Keratinocyte (primary cell): ENCODE measurements around the gene RAB7B. TPM values are rescaled to one million over a fixed set of nuclear protein-coding genes. Genes with fewer than 3 reads are reported as not detected.

ENCODE experiments used
- DNase-seq: peaks from one replicate; pipeline ENCODE4 v3.0.0-alpha.2; 2011; ENCODE audit warnings: low read depth, missing footprints, low spot score
- FAIRE-seq: peaks from 2 replicates; lab custom pipeline; 2011; peaks lifted over from hg19 to GRCh38; lab: Jason Lieb, UNC
- H2AFZ ChIP-seq: 2 replicates; pipeline ENCODE4 v1.6.0; 2012; ENCODE audit warnings: low read length, control low read depth, inconsistent platforms; ENCODE audit not compliant: control insufficient read depth
- H3K27ac ChIP-seq: 2 replicates; pipeline ENCODE4 v1.5.1; 2011; ENCODE audit warnings: low read length; ENCODE audit not compliant: control insufficient read depth, insufficient read depth
- H3K27me3 ChIP-seq: 3 replicates; pipeline ENCODE4 v1.6.0; 2011; ENCODE audit warnings: low read length; ENCODE audit not compliant: control insufficient read depth, insufficient read depth; ENCODE audit errors: extremely low read depth
- H3K36me3 ChIP-seq, 2 experiments: 2 replicates in 1 of 2; 3 replicates in 1 of 2; pipeline ENCODE4 v1.5.1; 2011; ENCODE audit warnings: low read length in 2 of 2, mild to moderate bottlenecking in 1 of 2; ENCODE audit not compliant: control insufficient read depth in 2 of 2, insufficient read depth in 2 of 2; ENCODE audit errors: extremely low read depth in 1 of 2
- H3K4me1 ChIP-seq: 3 replicates; pipeline ENCODE4 v1.5.1; 2011; ENCODE audit warnings: low read length; ENCODE audit not compliant: control insufficient read depth, insufficient read depth; ENCODE audit errors: extremely low read depth
- H3K4me2 ChIP-seq: 3 replicates; pipeline ENCODE4 v1.6.0; 2011; ENCODE audit warnings: low read depth, low read length; ENCODE audit not compliant: control insufficient read depth, insufficient read depth; ENCODE audit errors: extremely low read depth
- H3K4me3 ChIP-seq, 3 experiments: fragments of 200-600 bp in 1 of 3; sonication (generic) in 1 of 3; 2 replicates in 2 of 3; 3 replicates in 1 of 3; pipeline ENCODE4 v1.5.1; 2011 to 2016; ENCODE audit warnings: low read length in 3 of 3, mild to moderate bottlenecking in 3 of 3, control low read depth in 2 of 3, inconsistent platforms in 1 of 3, low read depth in 1 of 3, mixed read lengths in 1 of 3, mixed run types in 1 of 3, moderate library complexity in 1 of 3; ENCODE audit not compliant: control insufficient read depth in 2 of 3, insufficient read depth in 2 of 3; ENCODE audit errors: extremely low read depth in 1 of 3
- H3K79me2 ChIP-seq: 2 replicates; pipeline ENCODE4 v1.6.0; 2012; ENCODE audit warnings: low read length; ENCODE audit not compliant: control insufficient read depth, insufficient read depth
- H3K9ac ChIP-seq: 3 replicates; pipeline ENCODE4 v1.6.0; 2011; ENCODE audit warnings: low read length; ENCODE audit not compliant: control insufficient read depth, insufficient read depth; ENCODE audit errors: extremely low read depth
- H3K9me1 ChIP-seq: 3 replicates; pipeline ENCODE4 v1.6.0; 2011; ENCODE audit warnings: low read length; ENCODE audit not compliant: control insufficient read depth, insufficient read depth; ENCODE audit errors: extremely low read depth
- H3K9me3 ChIP-seq: 2 replicates; pipeline ENCODE4 v1.5.1; 2012; ENCODE audit warnings: low read depth, low read length; ENCODE audit not compliant: control insufficient read depth
- H4K20me1 ChIP-seq: 3 replicates; pipeline ENCODE4 v1.6.0; 2011; ENCODE audit warnings: low read length; ENCODE audit not compliant: control insufficient read depth, insufficient read depth; ENCODE audit errors: extremely low read depth
- EZH2 ChIP-seq: IDR thresholded peaks from one replicate; pipeline ENCODE4 v1.6.1; 2012; ENCODE audit warnings: inconsistent platforms, mild to moderate bottlenecking, low read length, moderate library complexity
- dilution Hi-C: fragments of 300-500 bp; cut with MboI; formaldehyde crosslinking; loops from one replicate; pipeline ENCODE4 v1.7.0; 2020; ENCODE audit warnings: low sequenced_read_pairs; ENCODE audit not compliant: extremely low pct_ligation_motif_present
- polyA plus RNA-seq, 5 experiments: library from polyadenylated mRNA; depleted of rRNA in 3 of 5; stranded (reverse) in 3 of 5; stranded (forward) in 1 of 5; unstranded in 1 of 5; fragments of >200 nt; gene quantifications; 1 replicate in 1 of 5; 2 replicates in 3 of 5; 3 replicates in 1 of 5; pipeline versions ENCODE4 v1.2.1 to v1.2.3, GENCODE V29; 2011 to 2012; ENCODE audit warnings: missing spikeins in 2 of 5, low read depth in 1 of 5, low replicate concordance in 1 of 5
- TF ChIP-seq, protein P1 (sequence below), 3 experiments: IDR thresholded peaks in 1 of 3; conservative IDR thresholded peaks in 1 of 3; optimal IDR thresholded peaks in 1 of 3; 2 replicates in 2 of 3; 3 replicates in 1 of 3; pipeline versions ENCODE3 to v1.5.1; 2011; ENCODE audit warnings: low read length in 3 of 3, mild to moderate bottlenecking in 3 of 3, moderate library complexity in 2 of 3, control low read depth in 1 of 3, inconsistent platforms in 1 of 3; ENCODE audit not compliant: insufficient read depth in 2 of 3; ENCODE audit errors: extremely low read depth in 1 of 3

Gene RAB7B
- polyA plus RNA-seq, 1 donor (not counting 4 experiments of a cell fraction or from before 2014, with no cell fraction given), result 47.8 TPM

DNA sequence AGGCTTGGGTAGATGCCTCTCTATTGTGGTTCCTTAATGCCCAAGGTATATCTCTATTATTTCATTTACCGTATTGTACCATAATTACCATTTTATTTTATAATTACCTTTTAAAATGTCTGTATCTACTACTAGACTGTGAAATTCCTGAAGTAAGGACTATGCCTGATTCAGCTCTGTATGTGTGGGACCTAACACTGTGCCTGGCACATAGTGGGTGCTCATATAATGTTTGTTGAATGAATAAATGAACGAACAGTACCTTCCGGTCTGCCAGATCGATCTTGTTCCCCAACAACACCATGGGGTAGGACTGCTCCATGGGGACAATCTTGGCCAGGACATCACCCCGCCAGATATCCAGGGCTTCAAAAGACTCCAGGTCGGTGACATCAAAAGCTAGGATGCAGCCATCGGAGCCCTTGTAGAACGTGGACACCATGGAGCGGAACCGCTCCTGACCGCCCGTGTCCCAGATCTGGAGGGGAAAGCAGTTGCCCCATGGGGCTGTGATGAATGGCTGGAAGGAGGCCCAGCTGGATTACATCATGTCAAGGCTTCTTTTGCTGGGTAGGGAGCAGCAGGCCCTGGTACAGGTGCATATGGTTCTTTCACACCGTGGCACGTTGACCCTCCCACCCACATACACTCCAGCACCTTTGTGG lies 10.8 kb downstream of the RAB7B start:
- H2AFZ ChIP-seq, result no peak overlapping the region
- no peak for FAIRE-seq
- no peaks in the 10 kb centered on the region for H4K20me1 ChIP-seq
- peaks cover 22 to 32% of the 10 kb centered on the region in 2 experiments for H3K36me3 ChIP-seq
- H3K9ac ChIP-seq, result no peak overlapping the region
- no peak overlapping the region for H3K4me2 ChIP-seq
- no peaks in the 10 kb centered on the region for H3K9me1 ChIP-seq
- peaks cover 5% of the 10 kb centered on the region for H3K79me2 ChIP-seq
- no peak for DNase-seq
- TF ChIP-seq, protein P1, sequence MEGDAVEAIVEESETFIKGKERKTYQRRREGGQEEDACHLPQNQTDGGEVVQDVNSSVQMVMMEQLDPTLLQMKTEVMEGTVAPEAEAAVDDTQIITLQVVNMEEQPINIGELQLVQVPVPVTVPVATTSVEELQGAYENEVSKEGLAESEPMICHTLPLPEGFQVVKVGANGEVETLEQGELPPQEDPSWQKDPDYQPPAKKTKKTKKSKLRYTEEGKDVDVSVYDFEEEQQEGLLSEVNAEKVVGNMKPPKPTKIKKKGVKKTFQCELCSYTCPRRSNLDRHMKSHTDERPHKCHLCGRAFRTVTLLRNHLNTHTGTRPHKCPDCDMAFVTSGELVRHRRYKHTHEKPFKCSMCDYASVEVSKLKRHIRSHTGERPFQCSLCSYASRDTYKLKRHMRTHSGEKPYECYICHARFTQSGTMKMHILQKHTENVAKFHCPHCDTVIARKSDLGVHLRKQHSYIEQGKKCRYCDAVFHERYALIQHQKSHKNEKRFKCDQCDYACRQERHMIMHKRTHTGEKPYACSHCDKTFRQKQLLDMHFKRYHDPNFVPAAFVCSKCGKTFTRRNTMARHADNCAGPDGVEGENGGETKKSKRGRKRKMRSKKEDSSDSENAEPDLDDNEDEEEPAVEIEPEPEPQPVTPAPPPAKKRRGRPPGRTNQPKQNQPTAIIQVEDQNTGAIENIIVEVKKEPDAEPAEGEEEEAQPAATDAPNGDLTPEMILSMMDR (optimal IDR thresholded peaks at IDR 0.05 in 1 of 3, IDR thresholded peaks at IDR 0.05 in 1 of 3, conservative IDR thresholded peaks at IDR 0.05 in 1 of 3; ENCODE audit: extremely low read depth in 1 of 3, insufficient read depth in 2 of 3, low read length in 3 of 3), result no peak
- no peak for TF ChIP-seq EZH2
- no peaks in the 10 kb centered on the region for H3K4me1 ChIP-seq
- dilution Hi-C loops, result no loop called here
- H3K27me3 ChIP-seq, result no peaks in the 10 kb centered on the region
- H3K4me3 ChIP-seq, result no peak overlapping the region
- no peak overlapping the region for H3K27ac ChIP-seq
- no peaks in the 10 kb centered on the region for H3K9me3 ChIP-seq

DNA sequence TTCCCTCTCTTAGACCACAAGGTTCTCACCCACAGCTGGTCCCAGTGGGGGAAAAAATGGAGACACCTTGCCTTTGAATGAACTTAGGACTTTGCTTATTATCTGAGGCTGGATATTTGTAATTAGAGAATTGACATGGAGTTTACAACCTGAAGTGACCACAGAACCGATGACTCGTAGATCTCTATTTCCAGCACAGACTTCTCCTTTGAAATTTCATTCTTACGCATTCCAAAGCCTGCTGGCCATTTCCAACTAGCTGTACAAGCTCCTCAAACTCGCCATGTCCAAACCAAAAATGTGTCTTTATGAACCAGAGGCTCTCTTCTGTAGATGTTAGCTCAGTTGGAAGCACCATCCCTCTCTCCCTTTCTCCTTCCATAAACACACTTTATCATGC lies 12.0 kb downstream of the RAB7B start:
- TF ChIP-seq, protein P1 (optimal IDR thresholded peaks at IDR 0.05 in 1 of 3, IDR thresholded peaks at IDR 0.05 in 1 of 3, conservative IDR thresholded peaks at IDR 0.05 in 1 of 3; ENCODE audit: extremely low read depth in 1 of 3, insufficient read depth in 2 of 3, low read length in 3 of 3), result no peak
- no peak for TF ChIP-seq EZH2
- H3K4me1 ChIP-seq, result no peaks in the 10 kb centered on the region
- dilution Hi-C loops, result no loop called here
- H3K4me3 ChIP-seq, result no peak overlapping the region
- H3K9ac ChIP-seq, result no peak overlapping the region
- FAIRE-seq (no peak), DNase-seq (no peak)
- H3K36me3 ChIP-seq, result peaks cover 21 to 33% of the 10 kb centered on the region in 2 experiments
- no peak overlapping the region for H2AFZ ChIP-seq
- no peak overlapping the region for H3K4me2 ChIP-seq
- no peak overlapping the region for H3K27ac ChIP-seq
- H3K79me2 ChIP-seq, result no peaks in the 10 kb centered on the region
- H3K9me1 ChIP-seq, result no peaks in the 10 kb centered on the region
- H4K20me1 ChIP-seq, result no peaks in the 10 kb centered on the region
- H3K27me3 ChIP-seq, result no peaks in the 10 kb centered on the region
- H3K9me3 ChIP-seq, result no peaks in the 10 kb centered on the region
